CD14-positive monocyte (primary cell): ENCODE data around the gene MTHFR. TPM values are rescaled to one million over a fixed set of nuclear protein-coding genes. Genes with fewer than 3 reads are reported as not detected.

ENCODE experiments used
- DNase-seq, 3 donors: peaks; one replicate each; pipeline ENCODE4 v3.0.0-alpha.2; 2011 to 2022
- H2AFZ ChIP-seq: 2 replicates; pipeline ENCODE4 v1.6.0; 2012; ENCODE audit warnings: mild to moderate bottlenecking, low read depth, low read length, inconsistent platforms; ENCODE audit not compliant: insufficient read depth, poor library complexity, severe bottlenecking
- H3K27ac ChIP-seq, 2 donors: 1 replicate in 1 of 2; 2 replicates in 1 of 2; pipeline ENCODE4 v1.5.1; 2012 to 2013; ENCODE audit warnings: low read length in 2 of 2, control low read depth in 1 of 2, inconsistent platforms in 1 of 2, low read depth in 1 of 2, mild to moderate bottlenecking in 1 of 2
- H3K27me3 ChIP-seq, 2 donors: one replicate each; pipeline versions ENCODE4 v1.6.0 to v1.6.1; 2011 to 2013; ENCODE audit warnings: low read length in 2 of 2; ENCODE audit not compliant: control insufficient read depth in 2 of 2, insufficient read depth in 2 of 2
- H3K36me3 ChIP-seq, 2 donors: replicated peaks in 1 of 2; 1 replicate in 1 of 2; 2 replicates in 1 of 2; pipeline versions ENCODE4 v1.5.1 to v1.6.1; 2012 to 2013; ENCODE audit warnings: low read length in 2 of 2, control low read depth in 1 of 2, inconsistent platforms in 1 of 2, mild to moderate bottlenecking in 1 of 2; ENCODE audit not compliant: insufficient read depth in 2 of 2, control insufficient read depth in 1 of 2
- H3K4me1 ChIP-seq, 2 donors: 1 replicate in 1 of 2; 2 replicates in 1 of 2; pipeline versions ENCODE4 v1.5.1 to v1.6.1; 2012 to 2013; ENCODE audit warnings: low read length in 2 of 2, control low read depth in 1 of 2, inconsistent platforms in 1 of 2, mild to moderate bottlenecking in 1 of 2, moderate library complexity in 1 of 2; ENCODE audit not compliant: insufficient read depth in 2 of 2, control insufficient read depth in 1 of 2
- H3K4me2 ChIP-seq: replicated peaks from 2 replicates; pipeline ENCODE3; 2012; ENCODE audit warnings: low read length, moderate library complexity, mild to moderate bottlenecking; ENCODE audit not compliant: poor library complexity, severe bottlenecking; ENCODE audit errors: extremely low read depth
- H3K4me3 ChIP-seq, 3 experiments: fragments of 200-600 bp in 1 of 3; sonication (generic) in 1 of 3; replicated peaks in 1 of 3; 1 replicate in 2 of 3; 2 replicates in 1 of 3; pipeline ENCODE4 v1.5.1; 2011 to 2013; ENCODE audit warnings: low read length in 3 of 3, mild to moderate bottlenecking in 3 of 3, control low read depth in 2 of 3, low read depth in 2 of 3, inconsistent platforms in 1 of 3, moderate library complexity in 1 of 3
- H3K79me2 ChIP-seq: 2 replicates; pipeline ENCODE4 v1.6.0; 2012; ENCODE audit warnings: mild to moderate bottlenecking, control low read depth, inconsistent platforms, low read length, moderate library complexity; ENCODE audit not compliant: insufficient read depth
- H3K9ac ChIP-seq: 2 replicates; pipeline ENCODE4 v1.6.0; 2017; ENCODE audit warnings: low read length, mild to moderate bottlenecking; ENCODE audit not compliant: insufficient read depth, poor library complexity, severe bottlenecking
- H3K9me3 ChIP-seq, 2 donors: replicated peaks in 1 of 2; 1 replicate in 1 of 2; 2 replicates in 1 of 2; pipeline versions ENCODE4 v1.5.1 to v1.6.1; 2012 to 2013; ENCODE audit warnings: low read length in 2 of 2, control low read depth in 1 of 2; ENCODE audit not compliant: control insufficient read depth in 1 of 2, insufficient read depth in 1 of 2
- H4K20me1 ChIP-seq: 2 replicates; pipeline ENCODE4 v1.6.0; 2012; ENCODE audit warnings: mild to moderate bottlenecking, low read length, control low read depth, moderate library complexity; ENCODE audit not compliant: insufficient read depth
- H3K27ac Mint-ChIP-seq, 7 donors: one replicate each; pipeline ENCODE4 v1.8.0; 2020; ENCODE audit warnings: mild to moderate bottlenecking in 7 of 7, mixed read lengths in 7 of 7, moderate library complexity in 6 of 7, inconsistent platforms in 2 of 7
- H3K27me3 Mint-ChIP-seq, 3 donors: one replicate each; pipeline ENCODE4 v1.8.0; 2021 to 2022; ENCODE audit warnings: low read depth in 3 of 3, mild to moderate bottlenecking in 3 of 3, mixed read lengths in 3 of 3, moderate library complexity in 3 of 3, inconsistent platforms in 1 of 3
- H3K36me3 Mint-ChIP-seq, 2 donors: one replicate each; pipeline ENCODE4 v1.8.0; 2020; ENCODE audit warnings: mixed read lengths in 2 of 2, inconsistent platforms in 1 of 2, mild to moderate bottlenecking in 1 of 2
- H3K4me1 Mint-ChIP-seq: one replicate; pipeline ENCODE4 v1.8.0; 2020; ENCODE audit warnings: mild to moderate bottlenecking, mixed read lengths
- H3K4me3 Mint-ChIP-seq, 2 donors: one replicate each; pipeline ENCODE4 v1.8.0; 2020; ENCODE audit warnings: mild to moderate bottlenecking in 2 of 2, mixed read lengths in 2 of 2, moderate library complexity in 1 of 2
- H3K9me3 Mint-ChIP-seq, 7 donors: one replicate each; pipeline ENCODE4 v1.8.0; 2020 to 2022; ENCODE audit warnings: mixed read lengths in 7 of 7, mild to moderate bottlenecking in 6 of 7, moderate library complexity in 6 of 7, inconsistent platforms in 2 of 7
- WGBS: methylation state at CpG from one replicate; pipeline ENCODE4 v1.1.5; 2013; ENCODE audit warnings: missing lambda C conversion rate; ENCODE audit not compliant: insufficient coverage; 5-methylcytosine and 5-hydroxymethylcytosine counted together
- intact Hi-C, 2 donors: fragments of 100-400 bp; cut with micrococcal nuclease; formaldehyde crosslinking; loops; one replicate each; pipeline versions ENCODE4 v1.15.0 to v1.15.1; 2023
- polyA plus RNA-seq, 3 donors: library from polyadenylated mRNA; depleted of rRNA in 1 of 3; unstranded in 2 of 3; stranded (reverse) in 1 of 3; fragments of 300-500 nt in 2 of 3; fragments of >200 nt in 1 of 3; fragmentation: Illumina TruSeq in 2 of 3; gene quantifications; 1 replicate in 2 of 3; 2 replicates in 1 of 3; pipeline ENCODE4 v1.2.3, GENCODE V29; 2012 to 2021
- TF ChIP-seq, protein P1 (sequence below): fragments of 200-600 bp; IDR thresholded peaks from one replicate; pipeline ENCODE4 v1.8.0; 2022; ENCODE audit warnings: antibody characterized with exemption, mild to moderate bottlenecking

MTHFR gene
- polyA plus RNA-seq, 3 donors = 4.5 to 41.9 (median 8.5) TPM

- Histone ChIP-seq H3K4me1 (peaks cover 15 to 45% of the 10 kb centered on the region in 2 donors), H3K9me3 (no peaks in the 10 kb centered on the region), H4K20me1 (peaks cover 95% of the 10 kb centered on the region), H3K4me3 (no peak overlapping the region), H3K27me3 (no peaks in the 10 kb centered on the region), H3K79me2 (peaks cover 59% of the 10 kb centered on the region), H3K27ac (peak overlapping the region in 1 of 2 donors; percentile 49), H3K4me2 (no peak overlapping the region), H2AFZ (no peak overlapping the region), H3K36me3 (peaks cover 72 to 91% of the 10 kb centered on the region in 2 donors), H3K9ac (no peak overlapping the region)
- DNase-seq = no peak
- H3K27me3 Mint-ChIP-seq = no peaks in the 10 kb centered on the region
- H3K36me3 Mint-ChIP-seq = peaks cover 74 to 96% of the 10 kb centered on the region in 2 donors
- peak overlapping the region in 3 of 7 donors; percentile 54 to 67 (median 64) for H3K27ac Mint-ChIP-seq
- intact Hi-C loops = loop anchor here in 1 of 2 donors (5.0 kb wide), 1 partner anchor 94 kb away; the partner anchor contains the start of genes FBXO2 and FBXO44
- H3K4me3 Mint-ChIP-seq = no peak overlapping the region
- WGBS = 89% methylated on average over 3 of the region's 6 CpGs
- peaks cover 0 to under 1% (median 0%) of the 10 kb centered on the region in 7 donors for H3K9me3 Mint-ChIP-seq
- TF ChIP-seq, protein P1, sequence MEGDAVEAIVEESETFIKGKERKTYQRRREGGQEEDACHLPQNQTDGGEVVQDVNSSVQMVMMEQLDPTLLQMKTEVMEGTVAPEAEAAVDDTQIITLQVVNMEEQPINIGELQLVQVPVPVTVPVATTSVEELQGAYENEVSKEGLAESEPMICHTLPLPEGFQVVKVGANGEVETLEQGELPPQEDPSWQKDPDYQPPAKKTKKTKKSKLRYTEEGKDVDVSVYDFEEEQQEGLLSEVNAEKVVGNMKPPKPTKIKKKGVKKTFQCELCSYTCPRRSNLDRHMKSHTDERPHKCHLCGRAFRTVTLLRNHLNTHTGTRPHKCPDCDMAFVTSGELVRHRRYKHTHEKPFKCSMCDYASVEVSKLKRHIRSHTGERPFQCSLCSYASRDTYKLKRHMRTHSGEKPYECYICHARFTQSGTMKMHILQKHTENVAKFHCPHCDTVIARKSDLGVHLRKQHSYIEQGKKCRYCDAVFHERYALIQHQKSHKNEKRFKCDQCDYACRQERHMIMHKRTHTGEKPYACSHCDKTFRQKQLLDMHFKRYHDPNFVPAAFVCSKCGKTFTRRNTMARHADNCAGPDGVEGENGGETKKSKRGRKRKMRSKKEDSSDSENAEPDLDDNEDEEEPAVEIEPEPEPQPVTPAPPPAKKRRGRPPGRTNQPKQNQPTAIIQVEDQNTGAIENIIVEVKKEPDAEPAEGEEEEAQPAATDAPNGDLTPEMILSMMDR = no peak
- H3K4me1 Mint-ChIP-seq = peaks cover 57% of the 10 kb centered on the region
These were observed 59.7 kb downstream of the MTHFR start for GRCh38 chr1:11746092-11746491.

DNA sequence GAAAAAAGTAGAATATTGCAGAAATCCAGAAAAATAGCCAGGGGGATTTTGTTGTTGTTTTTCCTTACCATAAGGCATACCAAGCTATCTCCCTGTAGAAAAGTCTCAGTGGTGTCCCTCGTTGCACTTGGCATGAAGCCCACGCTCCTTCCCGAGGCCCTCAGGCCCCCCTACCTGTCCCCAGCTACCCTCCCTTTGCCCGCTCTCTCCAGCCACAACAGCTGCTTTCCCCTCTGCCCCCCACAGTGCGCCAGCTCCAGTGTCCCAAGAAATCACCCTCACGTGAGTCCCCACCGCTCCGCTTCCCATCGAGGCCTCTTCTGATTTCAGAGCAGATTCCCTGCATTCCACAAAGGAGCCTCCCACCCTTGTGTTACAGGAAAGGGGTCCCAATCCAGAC lies 61.5 kb downstream of the MTHFR start:
- Mint-ChIP-seq H3K4me3 (no peak overlapping the region), H3K9me3 (no peaks in the 10 kb centered on the region), H3K4me1 (peaks cover 75% of the 10 kb centered on the region), H3K27me3 (peaks cover 0 to 1% (median 0%) of the 10 kb centered on the region in 3 donors), H3K36me3 (peaks cover 60 to 89% of the 10 kb centered on the region in 2 donors), H3K27ac (peak overlapping the region in 5 of 7 donors; percentile 50 to 80 (median 66))
- Histone ChIP-seq H3K4me3 (no peak overlapping the region), H3K4me1 (peaks cover 33 to 63% of the 10 kb centered on the region in 2 donors), H3K4me2 (no peak overlapping the region), H3K9ac (no peak overlapping the region), H3K27ac (peak overlapping the region in 1 of 2 donors; percentile 33), H4K20me1 (peaks cover 95% of the 10 kb centered on the region), H2AFZ (no peak overlapping the region), H3K9me3 (no peaks in the 10 kb centered on the region), H3K27me3 (no peaks in the 10 kb centered on the region), H3K79me2 (peaks cover 77% of the 10 kb centered on the region), H3K36me3 (peaks cover 53 to 74% of the 10 kb centered on the region in 2 donors)
- intact Hi-C loops = no loop called here
- no peak for DNase-seq
- TF ChIP-seq, protein P1 = no peak
- WGBS = 81% methylated on average over 9 of the region's 9 CpGs
